ENCODE data around the gene NREP. TPM values are rescaled to one million over a fixed set of nuclear protein-coding genes. Genes with fewer than 3 reads are reported as not detected.

The NREP gene
- total RNA-seq, 1 experiment from 2014 or later, result 2.3 TPM

DNA sequence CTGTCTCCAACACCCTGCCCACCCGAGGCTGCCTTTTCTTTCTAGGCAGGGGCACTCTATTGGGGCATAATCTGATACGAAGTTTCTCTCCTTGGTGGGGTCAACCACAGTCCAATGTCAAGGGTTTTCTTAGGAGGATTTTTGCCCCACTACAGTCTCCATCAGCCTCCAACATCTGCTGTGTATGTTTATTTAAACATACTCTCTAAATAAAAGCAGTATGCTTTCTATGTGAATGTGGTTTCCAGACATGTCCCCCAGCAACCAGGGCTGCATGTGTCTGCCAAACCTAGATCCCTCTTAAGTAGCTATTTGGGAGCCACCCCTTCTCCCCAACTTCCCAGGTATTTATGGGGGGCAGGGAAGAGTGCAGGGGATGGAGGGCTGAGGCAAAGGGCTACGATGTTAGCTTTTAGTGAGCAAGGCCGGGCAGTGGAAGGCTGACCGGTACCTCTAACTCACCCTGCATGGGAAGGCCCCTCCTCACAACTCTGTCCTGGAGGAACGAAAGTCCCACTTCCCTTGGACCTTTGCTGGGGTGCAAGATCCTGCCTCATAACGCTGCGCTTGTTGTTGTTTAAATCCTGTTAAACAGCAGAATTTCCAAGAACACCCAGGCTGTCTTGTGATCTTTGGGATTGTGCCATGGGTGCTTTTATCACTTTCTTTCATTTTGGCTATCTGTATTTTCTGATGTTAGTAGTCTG lies 75.4 kb downstream of the NREP start:
- no peak overlapping the region for H3K4me3 Mint-ChIP-seq (ENCODE audit: unreplicated experiment)
- H3K36me3 Mint-ChIP-seq (ENCODE audit: insufficient read depth, unreplicated experiment), result no peaks in the 10 kb centered on the region
- DNase-seq, result no peak
- intact Hi-C loops (cut with micrococcal nuclease; ENCODE audit: unreplicated experiment), result no loop called here
- no peaks in the 10 kb centered on the region for H3K4me1 Mint-ChIP-seq (ENCODE audit: low read depth, unreplicated experiment)
- Histone ChIP-seq H3K9me3 (no peaks in the 10 kb centered on the region), H3K36me3 (ENCODE audit: control insufficient read depth, insufficient read depth, low read length) (no peaks in the 10 kb centered on the region), H3K4me1 (no peaks in the 10 kb centered on the region), H3K4me3 (ENCODE audit: low read depth, low read length) (no peak overlapping the region), H3K27me3 (replicated peaks; ENCODE audit: control insufficient read depth, insufficient read depth, low read length) (no peaks in the 10 kb centered on the region; the same call in 1 of the 2 replicates)
- no TSS peak for BruUV-seq (replicated peaks)
- H3K9me3 Mint-ChIP-seq (ENCODE audit: unreplicated experiment), result no peaks in the 10 kb centered on the region
- ChIA-PET CTCF (interaction anchor here (0.7 kb wide), 1 partner anchor 131 kb away, joined by 3 read pairs; no protein-coding TSS in a partner anchor), POLR2A (no interaction called here)
- TF ChIP-seq, protein P1, sequence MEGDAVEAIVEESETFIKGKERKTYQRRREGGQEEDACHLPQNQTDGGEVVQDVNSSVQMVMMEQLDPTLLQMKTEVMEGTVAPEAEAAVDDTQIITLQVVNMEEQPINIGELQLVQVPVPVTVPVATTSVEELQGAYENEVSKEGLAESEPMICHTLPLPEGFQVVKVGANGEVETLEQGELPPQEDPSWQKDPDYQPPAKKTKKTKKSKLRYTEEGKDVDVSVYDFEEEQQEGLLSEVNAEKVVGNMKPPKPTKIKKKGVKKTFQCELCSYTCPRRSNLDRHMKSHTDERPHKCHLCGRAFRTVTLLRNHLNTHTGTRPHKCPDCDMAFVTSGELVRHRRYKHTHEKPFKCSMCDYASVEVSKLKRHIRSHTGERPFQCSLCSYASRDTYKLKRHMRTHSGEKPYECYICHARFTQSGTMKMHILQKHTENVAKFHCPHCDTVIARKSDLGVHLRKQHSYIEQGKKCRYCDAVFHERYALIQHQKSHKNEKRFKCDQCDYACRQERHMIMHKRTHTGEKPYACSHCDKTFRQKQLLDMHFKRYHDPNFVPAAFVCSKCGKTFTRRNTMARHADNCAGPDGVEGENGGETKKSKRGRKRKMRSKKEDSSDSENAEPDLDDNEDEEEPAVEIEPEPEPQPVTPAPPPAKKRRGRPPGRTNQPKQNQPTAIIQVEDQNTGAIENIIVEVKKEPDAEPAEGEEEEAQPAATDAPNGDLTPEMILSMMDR (IDR thresholded peaks at IDR 0.05; ENCODE audit: insufficient read depth in 1 of 2, low read depth in 1 of 2, low read length in 1 of 2, severe bottlenecking in 1 of 2, unreplicated experiment in 1 of 2), result no peak
- peaks cover 4% of the 10 kb centered on the region for H3K27me3 Mint-ChIP-seq (ENCODE audit: insufficient read depth, unreplicated experiment)
- H3K27ac Mint-ChIP-seq (ENCODE audit: unreplicated experiment), result no peak overlapping the region

DNA sequence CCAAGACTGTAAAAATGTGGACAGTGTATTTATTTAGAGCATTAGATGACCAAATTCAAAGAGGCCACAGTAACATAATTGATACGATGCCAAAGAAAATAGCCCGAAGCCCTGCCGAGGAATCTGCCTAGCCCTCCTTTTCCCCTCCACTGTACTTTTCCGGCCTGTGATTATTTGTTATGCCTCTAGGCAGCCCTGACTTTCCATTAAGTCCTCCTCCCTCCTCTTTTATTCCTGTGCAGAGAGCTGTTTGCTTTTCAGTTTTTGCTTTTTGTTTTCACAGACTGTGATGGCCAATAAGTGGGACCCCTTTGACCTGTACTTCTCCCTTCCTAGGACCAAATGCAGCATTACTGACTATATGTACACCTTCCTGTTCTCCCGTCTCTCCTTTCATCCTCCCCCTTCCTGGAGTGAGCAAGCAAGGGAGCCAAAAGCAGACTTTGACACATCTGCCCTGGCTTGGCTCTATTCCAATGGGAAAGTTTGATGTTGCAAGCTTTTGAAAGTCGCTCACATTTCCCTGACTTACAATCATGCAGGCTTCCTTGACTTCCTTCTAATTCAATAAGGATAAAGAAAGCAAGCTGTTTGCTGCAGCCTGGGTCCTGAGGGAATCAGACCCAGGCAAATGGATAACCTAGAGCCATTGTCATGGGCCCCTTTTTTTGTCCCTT lies 76.1 kb downstream of the NREP start:
- no peaks in the 10 kb centered on the region for H3K36me3 Mint-ChIP-seq (ENCODE audit: insufficient read depth, unreplicated experiment)
- H3K4me1 Mint-ChIP-seq (ENCODE audit: low read depth, unreplicated experiment), result no peaks in the 10 kb centered on the region
- H3K27me3 Mint-ChIP-seq (ENCODE audit: insufficient read depth, unreplicated experiment), result peaks cover 7% of the 10 kb centered on the region
- no TSS peak for BruUV-seq (replicated peaks)
- no peaks in the 10 kb centered on the region for H3K9me3 Mint-ChIP-seq (ENCODE audit: unreplicated experiment)
- H3K4me3 ChIP-seq (ENCODE audit: low read depth, low read length), result no peak overlapping the region
- POLR2A ChIA-PET, result no interaction called here
- H3K4me3 Mint-ChIP-seq (ENCODE audit: unreplicated experiment), result no peak overlapping the region
- CTCF ChIA-PET, result interaction anchor here (0.7 kb wide), 1 partner anchor 130 kb away, joined by 3 read pairs; no protein-coding TSS in a partner anchor
- no peaks in the 10 kb centered on the region for H3K9me3 ChIP-seq
- TF ChIP-seq, protein P1 (IDR thresholded peaks at IDR 0.05; ENCODE audit: insufficient read depth in 1 of 2, low read depth in 1 of 2, low read length in 1 of 2, severe bottlenecking in 1 of 2, unreplicated experiment in 1 of 2), result no peak
- no peaks in the 10 kb centered on the region; the same call in 1 of the 2 replicates for H3K27me3 ChIP-seq (replicated peaks; ENCODE audit: control insufficient read depth, insufficient read depth, low read length)
- H3K4me1 ChIP-seq, result no peaks in the 10 kb centered on the region
- DNase-seq, result no peak
- H3K36me3 ChIP-seq (ENCODE audit: control insufficient read depth, insufficient read depth, low read length), result no peaks in the 10 kb centered on the region
- no peak overlapping the region for H3K27ac Mint-ChIP-seq (ENCODE audit: unreplicated experiment)
- intact Hi-C loops (cut with micrococcal nuclease; ENCODE audit: unreplicated experiment), result no loop called here

DNA sequence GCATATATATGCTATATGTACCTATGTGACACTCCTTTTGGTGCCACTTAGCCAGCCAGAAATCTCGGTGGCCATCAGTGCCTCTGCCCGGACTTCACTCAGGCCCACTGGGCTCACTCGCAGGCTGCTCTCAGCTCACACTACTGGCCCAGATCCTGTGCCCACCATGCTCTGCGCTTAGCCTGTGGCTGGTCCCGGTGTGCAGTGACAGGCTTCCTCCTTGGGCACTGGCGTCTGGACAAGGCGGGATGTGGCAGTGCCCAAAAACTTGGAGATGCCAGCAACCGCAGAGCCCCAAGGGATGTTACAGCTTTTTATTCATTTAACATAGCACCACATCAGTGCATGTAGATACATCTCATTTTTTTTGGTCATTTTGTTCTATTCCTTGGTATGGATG lies 77.4 kb downstream of the NREP start:
- peaks cover 8% of the 10 kb centered on the region for H3K27me3 Mint-ChIP-seq (ENCODE audit: insufficient read depth, unreplicated experiment)
- no peak overlapping the region for H3K27ac Mint-ChIP-seq (ENCODE audit: unreplicated experiment)
- Histone ChIP-seq H3K4me3 (ENCODE audit: low read depth, low read length) (no peak overlapping the region), H3K4me1 (no peaks in the 10 kb centered on the region), H3K27me3 (replicated peaks; ENCODE audit: control insufficient read depth, insufficient read depth, low read length) (no peaks in the 10 kb centered on the region; the same call in 1 of the 2 replicates), H3K36me3 (ENCODE audit: control insufficient read depth, insufficient read depth, low read length) (no peaks in the 10 kb centered on the region), H3K9me3 (no peaks in the 10 kb centered on the region)
- ChIA-PET CTCF (no interaction called here), POLR2A (no interaction called here)
- H3K4me1 Mint-ChIP-seq (ENCODE audit: low read depth, unreplicated experiment), result no peaks in the 10 kb centered on the region
- DNase-seq, result no peak
- H3K36me3 Mint-ChIP-seq (ENCODE audit: insufficient read depth, unreplicated experiment), result no peaks in the 10 kb centered on the region
- H3K4me3 Mint-ChIP-seq (ENCODE audit: unreplicated experiment), result no peak overlapping the region
- TF ChIP-seq, protein P1 (IDR thresholded peaks at IDR 0.05; ENCODE audit: insufficient read depth in 1 of 2, low read depth in 1 of 2, low read length in 1 of 2, severe bottlenecking in 1 of 2, unreplicated experiment in 1 of 2), result no peak
- H3K9me3 Mint-ChIP-seq (ENCODE audit: unreplicated experiment), result no peaks in the 10 kb centered on the region
- BruUV-seq (replicated peaks), result no TSS peak
- intact Hi-C loops (cut with micrococcal nuclease; ENCODE audit: unreplicated experiment), result no loop called here

Other genes starting within 250 kb of the NREP start
- 102 and 113 TPM in 2 replicates for gene STARD4, start 244.7 kb downstream of the NREP start, total RNA-seq (2022)

Data from Caco-2 (cell line).